AML-193 (cell line): ENCODE results near the gene MUC4.
"Not testable (repeated sequence)": the region's sequence is repeated elsewhere in the genome, so short reads cannot be mapped to it uniquely, and the experiment has no call there.

Experiments
- DNase-seq, 2 experiments: peaks; one replicate each; lab custom pipeline; 2025; lab: John Stamatoyannopoulos, UW

Gene MUC4

DNA sequence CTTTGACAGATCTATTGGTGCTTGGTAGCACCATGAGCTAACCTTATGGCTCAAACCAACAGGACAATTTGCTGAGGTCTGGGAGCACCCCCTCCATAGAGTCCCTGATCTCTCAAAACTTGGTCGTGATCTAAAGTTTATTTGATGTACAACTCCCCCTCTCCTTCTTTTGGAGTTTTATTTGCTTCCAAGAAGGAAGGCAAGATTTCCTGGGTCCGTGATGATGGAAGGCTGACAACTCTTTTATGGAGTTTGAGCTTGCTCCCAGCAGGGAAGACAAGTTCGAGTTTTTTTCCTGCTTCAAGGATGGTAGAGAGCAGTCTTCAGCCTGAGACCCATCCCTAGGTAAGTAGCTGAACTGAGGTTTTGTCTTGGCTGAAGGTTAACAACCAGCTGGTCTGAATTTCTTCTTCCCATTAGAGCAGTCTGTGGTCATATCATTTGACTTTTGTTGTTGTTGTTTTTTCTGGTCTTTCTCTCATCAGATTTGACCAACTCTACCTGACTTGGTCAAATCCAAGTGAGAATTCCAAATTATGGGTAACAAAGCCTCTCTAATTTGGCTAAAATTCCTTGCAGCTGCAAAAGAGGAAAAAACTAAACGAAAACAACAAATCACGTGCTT, 93.8 kb downstream of the MUC4 start:
- no peak for DNase-seq

DNA sequence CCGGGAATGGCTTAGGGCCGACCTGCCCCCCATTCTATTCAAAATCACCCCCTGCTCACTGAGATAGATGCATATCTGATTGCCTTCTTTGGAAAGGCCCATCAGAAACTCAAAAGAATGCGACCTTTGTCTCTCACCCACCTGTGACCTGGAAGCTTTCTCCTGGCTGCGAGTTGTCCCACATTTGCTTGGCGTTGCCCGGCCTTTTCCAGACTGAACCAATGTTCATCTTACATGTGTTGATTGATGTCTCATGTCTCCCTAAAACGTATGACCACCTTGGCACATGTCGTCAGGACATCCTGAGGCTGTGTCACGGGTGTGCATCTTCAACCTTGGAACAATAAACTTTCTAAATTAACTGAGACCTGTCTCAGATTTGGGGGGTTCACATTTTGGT, 94.3 kb downstream of the MUC4 start:
- DNase-seq: no peak

DNA sequence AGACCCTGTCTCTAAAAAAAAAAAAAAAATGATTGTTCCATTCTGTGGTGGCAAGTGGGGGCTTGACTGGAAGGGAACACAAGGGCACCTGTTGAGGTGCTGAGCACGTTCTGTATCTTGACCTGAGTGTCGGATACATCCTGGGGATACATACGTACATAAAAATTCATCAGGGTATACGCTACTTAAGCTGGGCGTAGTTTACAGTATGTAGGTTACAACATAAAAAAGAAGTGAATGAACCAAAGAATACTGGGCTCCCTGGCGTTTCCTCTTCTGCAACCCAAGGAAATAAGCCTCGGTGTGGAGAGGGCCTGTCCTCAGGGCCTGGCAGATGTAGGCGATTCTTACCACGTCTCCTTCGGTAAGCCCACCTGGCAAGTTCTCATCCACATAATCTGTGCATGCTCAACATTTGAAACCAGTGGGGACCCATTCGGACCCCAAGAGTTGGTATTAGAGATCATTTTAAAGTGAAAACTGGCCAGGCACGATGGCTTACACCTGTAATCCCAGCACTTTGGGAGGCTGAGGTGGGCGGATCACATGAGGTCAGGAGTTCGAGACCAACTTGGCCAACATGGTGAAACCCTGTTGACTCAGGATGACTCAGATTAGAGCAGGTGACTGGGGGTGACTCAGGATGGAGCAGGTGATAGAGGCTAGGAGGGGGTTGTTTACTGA, 96.0 kb downstream of the MUC4 start:
- no peak for DNase-seq

DNA sequence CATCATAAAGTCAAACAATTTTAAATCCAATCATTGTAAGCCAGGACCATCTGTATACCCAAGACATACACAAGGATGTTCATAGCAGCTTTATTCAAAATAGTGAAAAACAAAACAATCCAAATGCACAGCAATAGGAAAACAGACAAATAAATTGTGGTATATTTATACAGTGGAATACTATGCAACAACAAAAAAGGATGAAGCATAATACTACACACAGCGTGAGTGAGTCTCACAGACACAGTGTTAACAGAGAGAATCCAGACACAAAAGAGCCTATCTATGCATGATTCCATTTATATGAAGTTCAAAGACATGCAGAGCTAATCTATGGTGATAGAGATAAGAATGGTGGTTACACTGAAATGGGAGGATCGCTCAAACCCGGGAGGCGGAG, 96.6 kb downstream of the MUC4 start:
- no peak for DNase-seq

DNA sequence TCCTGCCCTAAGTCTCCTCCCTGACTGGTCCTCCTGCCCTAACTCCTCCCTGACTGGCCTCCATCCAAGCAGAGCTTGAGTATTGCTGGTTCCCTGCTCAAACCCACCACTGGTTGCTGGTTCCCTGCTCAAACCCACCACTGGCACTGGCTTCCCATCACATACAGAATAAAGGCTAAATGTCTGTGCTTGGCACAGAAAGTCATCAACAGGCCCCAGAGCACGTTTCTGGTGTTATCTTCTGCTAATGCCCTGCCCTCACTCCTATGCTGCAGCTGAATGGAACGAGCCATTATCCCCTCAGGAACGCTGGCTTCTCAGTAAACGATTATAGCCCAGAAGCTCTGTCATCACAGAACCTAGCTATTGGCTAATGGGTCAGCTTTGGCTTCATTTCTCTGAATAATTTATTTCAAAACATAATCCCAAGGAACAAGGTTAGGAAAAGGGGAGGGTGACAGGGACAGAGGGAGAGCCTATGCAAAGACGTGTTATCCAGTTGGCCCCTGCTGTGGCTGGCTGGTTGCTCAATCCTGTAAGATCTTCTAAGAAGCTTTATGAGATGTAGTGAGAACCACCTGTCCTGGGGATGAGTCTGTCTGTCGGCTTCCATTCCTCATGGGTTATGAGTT, 97.2 kb downstream of the MUC4 start:
- DNase-seq: no peak

DNA sequence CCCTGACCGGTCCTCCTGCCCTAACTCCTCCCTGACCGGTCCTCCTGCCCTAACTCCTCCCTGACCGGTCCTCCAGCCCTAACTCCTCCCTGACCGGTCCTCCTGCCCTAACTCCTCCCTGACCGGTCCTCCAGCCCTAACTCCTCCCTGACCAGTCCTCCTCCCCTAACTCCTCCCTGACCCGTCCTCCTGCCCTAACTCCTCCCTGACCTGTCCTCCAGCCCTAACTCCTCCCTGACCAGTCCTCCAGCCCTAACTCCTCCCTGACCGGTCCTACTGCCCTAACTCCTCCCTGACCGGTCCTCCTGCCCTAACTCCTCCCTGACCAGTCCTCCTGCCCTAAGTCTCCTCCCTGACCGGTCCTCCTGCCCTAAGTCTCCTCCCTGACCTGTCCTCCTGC, 98.6 kb downstream of the MUC4 start:
- not testable (repeated sequence) for DNase-seq

DNA sequence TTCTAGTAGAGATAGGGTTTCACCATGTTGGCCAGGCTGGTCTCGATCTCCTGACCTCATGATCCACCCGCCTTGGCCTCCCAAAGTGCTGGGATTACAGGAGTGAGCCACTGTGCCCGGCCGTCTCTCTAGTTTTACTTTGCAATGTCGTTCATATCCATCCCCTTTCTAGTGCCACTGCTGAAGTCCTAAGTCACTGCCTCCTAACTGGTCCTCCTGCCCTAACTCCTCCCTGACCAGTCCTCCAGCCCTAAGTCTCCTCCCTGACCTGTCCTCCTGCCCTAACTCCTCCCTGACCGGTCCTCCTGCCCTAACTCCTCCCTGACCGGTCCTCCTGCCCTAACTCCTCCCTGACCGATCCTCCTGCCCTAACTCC, 99.2 kb downstream of the MUC4 start:
- not testable (repeated sequence) for DNase-seq

DNA sequence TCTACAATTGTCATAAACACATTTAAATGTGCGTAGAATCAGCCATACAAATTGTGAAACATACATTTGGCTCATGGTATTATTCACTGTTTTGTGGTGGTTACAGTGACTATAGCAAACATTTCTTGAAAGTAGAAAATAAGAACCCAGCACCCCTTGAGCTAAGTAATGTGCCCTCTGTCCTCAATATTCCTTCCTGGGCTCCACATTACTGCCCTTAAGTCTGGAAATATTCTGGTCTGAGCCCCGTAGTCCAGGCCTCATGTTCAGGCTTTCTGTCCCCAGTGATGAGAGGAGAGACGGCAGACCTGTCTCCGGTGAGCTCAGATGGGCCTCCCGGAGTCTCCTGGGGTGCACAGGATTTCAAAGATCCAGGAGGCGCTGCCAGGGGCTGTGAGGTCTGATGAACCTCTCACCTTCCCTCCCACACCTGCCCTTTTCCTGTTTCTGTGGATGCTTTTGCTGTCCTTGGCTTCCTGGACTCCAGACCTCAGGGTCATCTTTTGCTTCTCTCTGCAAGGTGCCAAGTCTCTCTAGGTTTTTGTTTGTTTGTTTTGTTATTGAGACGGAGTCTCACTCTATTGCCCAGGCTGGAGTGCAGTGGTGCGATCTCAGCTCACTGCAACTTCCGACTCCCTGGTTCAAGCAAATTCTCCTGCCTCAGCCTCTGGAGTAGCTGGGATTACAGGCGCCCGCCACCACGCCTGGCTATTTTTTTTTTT, 99.8 kb downstream of the MUC4 start:
- no peak for DNase-seq

DNA sequence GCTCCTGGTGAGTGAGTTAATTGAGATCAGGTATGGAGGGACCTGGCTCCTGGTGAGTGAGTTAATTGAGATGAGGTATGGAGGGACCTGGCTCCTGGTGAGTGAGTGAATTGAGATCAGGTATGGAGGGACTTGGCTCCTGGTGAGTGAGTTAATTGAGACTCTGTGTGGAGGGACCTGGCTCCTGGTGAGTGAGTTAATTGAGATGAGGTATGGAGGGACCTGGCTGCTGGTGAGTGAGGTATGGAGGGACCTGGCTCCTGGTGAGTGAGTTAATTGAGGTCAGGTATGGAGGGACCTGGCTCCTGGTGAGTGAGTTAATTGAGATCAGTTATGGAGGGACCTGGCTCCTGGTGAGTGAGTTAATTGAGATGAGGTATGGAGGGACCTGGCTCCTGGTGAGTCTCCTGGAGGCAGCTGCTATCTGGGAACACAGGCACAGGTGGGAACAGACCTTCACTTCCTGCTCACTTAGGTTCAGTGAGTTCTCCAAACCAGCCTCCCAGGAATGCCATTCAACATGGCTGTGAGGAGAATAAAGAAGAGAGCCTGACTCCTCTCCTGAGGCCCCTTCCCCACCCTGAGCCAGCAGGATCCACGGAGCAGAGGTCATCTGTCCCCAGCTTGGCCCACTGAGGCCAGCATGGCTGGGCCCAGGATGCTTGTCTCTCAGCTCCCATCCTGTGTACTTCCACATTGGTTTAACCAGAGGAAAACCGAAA, 100.5 kb downstream of the MUC4 start:
- DNase-seq: not testable (repeated sequence)

DNA sequence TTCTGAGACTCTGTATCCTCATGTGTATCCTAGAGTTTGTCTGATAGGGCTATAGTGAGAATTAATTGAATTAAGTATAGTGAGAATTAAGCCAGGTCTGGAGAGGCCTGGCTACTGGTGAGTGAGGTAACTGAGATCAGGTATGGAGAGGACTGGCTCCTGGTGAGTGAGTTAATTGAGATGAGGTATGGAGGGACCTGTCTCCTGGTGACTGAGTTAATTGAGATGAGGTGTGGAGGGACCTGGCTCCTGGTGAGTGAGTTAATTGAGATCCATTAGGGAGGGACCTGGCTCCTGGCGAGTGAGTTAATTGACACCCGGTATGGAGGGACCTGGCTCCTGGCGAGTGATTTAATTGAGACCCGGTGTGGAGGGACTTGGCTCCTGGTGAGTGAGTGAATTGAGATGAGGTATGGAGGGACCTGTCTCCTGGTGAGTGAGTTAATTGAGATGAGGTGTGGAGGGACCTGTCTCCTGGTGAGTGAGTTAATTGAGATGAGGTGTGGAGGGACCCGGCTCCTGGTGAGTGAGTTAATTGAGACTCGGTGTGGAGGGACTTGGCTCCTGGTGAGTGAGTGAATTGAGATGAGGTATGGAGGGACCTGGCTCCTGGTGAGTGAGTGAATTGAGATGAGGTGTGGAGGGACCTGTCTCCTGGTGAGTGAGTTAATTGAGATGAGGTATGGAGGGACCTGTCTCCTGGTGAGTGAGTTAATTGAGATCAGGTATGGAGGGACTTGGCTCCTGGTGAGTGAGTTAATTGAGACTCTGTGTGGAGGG, 101.4 kb downstream of the MUC4 start:
- not testable (repeated sequence) for DNase-seq

DNA sequence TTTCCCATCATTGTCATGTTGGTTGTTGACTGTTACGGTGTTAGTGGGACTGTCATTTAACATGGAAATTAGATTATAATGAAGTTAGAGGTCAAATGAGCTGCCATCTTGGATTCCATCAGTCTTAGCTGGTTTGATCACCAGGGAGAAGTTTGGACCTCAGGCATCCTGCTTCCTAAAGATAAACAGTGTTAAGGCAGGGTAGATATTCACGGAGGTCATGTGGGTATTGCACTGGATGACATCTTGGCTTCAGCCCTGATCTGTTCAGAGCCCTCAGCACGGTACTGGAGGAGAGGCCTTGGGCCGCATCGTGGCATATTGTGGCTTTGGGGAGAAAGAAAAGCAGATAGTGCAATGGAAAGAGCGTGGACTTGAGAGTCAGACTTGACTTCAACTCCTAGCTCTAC, 102.0 kb downstream of the MUC4 start:
- DNase-seq: no peak

DNA sequence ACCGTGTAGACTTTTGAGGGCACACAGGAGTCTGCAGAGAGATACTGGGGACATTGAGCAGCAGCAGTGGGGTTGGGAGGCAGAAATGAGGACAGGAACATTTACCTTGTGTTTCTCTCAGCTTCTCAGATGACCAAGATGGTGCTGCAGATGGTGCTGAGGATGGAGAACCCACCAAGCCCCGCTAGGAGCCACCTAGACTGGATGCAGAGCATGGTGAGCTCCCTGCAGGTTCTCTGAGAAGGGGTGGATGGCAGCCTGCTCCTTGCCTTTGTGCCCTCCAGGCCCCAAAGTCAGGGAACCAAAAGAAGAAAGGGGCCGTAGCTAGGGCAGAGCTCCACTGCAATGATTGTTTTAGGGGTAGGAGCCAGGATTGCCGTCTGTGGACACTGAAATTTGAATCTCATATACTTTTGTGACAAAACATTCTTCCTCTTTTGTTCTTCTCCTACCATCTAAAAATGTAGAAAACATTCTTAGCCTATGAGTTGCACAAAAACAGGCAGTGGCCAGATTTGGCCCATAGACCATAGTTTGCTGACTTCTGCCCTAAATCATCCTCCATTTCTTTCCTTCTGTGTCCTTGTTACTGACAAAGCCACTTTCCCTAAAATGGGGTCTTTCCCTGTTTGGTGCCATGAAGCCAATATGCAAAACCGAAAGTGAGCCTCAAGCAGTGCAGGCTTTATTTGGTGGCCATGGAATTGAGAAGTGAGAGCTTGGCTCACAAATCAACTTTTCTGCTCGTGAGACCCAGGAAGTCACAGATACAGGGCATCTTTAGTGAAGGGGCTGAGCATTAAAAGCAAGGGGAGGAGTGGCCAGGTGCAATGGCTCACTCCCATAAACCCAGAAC, 102.9 kb downstream of the MUC4 start:
- no peak for DNase-seq

DNA sequence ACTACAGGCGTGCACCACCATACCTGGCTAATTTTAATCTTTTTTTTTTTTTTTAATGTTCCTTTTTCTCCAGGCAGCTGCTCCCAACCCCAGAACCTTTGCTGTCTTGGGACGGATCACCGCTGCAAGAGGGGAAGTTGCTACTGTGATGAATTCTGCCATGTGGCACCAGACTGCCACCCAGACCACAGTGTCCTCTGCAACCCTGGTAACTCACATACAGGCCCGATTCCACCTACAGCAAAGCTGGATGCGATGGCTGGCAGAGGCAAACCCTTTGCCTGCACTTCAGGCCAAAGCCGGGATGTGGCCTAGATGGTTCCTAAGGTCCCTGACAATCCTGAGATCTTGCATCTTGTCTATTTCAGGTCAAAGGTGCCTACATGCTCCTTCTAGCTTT, 103.7 kb downstream of the MUC4 start:
- DNase-seq: no peak

DNA sequence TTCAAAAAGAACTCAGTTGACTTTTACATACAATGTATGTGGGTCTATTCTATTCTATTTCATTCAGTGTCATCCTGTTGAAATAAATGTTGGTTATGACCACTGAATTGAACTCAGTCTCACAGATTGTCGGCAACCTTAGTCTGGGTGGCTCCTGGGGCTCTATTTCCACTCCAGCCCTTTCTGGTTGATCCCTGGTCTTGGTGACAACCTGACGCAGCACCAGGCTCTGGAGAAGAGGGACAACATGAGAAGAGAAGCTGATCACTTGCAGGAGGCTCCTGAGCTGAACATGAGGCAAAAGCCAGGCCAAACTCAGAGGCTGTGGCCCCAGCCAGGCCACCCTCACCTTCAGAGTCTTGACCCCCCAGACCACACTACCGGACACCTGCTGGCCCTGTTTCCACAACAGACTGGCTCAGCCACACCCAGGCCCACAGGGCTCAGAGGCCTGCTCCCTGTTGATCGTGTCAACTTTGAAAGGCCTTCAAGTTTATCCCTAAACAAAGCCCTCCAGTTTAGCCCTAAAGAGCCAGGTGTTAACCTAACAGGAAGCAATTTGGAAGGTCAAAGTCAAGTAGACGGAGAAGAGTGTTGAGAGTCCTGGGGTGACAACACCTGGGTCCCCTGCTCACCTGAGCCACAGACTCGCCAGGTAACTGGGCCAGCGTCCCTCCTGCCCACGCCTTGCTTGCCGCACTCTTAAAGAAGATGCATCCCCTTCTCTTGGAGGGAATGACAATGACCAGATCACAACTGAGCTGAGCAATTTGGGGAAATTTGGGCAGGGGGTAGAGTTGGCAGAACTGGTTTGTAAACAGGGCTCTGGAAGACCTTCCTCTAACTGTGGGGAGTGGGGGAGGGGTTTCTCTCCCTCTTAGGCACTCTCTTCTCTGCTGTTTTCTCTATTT, 106.4 kb downstream of the MUC4 start:
- no peak for DNase-seq

DNA sequence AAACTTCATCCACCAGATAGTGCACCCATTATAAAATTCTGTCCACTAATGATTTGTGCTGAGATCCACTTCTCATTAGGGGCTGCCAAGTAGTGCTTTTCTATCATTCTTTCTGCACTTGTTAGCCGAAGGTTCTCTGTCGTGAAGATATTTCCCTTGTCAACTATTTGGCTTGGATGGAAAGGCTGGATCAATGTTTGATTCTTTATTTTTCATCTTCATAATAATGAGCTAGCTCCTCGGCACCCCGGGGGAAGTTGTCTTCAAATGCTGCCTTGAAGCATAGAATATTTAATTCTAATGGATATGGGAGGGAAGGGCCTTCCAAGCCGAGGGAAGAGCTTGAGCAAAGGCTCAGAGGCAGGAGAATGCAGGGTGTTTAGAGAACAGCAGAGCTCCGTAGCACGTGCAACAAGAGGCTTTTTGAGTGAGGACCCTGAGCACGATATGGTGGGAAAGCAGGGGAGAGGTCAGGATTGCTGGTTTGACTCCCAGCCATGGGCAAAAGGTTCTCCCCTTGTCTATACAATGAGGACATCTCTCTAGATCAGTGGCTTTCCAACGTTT, 107.2 kb downstream of the MUC4 start:
- no peak for DNase-seq

DNA sequence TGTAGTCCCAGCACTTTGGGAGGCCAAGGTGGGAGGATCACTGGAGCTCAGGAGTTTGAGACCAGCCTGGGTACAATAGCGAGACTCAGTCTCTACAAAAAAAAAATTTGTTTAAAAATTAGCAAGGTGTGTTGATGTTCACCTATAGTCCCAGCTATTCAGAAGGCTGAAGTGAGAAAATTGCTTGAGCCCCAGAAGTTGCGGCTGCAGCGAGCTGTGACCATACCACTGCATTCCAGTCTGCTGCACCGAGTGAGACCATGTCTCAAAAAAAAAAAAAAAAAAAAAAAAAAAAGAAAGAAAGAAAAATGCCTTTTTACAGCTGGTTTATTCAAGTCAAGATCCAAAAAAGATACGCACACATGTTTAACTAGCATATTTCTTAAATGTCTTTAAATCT, 108.0 kb downstream of the MUC4 start:
- DNase-seq: no peak

DNA sequence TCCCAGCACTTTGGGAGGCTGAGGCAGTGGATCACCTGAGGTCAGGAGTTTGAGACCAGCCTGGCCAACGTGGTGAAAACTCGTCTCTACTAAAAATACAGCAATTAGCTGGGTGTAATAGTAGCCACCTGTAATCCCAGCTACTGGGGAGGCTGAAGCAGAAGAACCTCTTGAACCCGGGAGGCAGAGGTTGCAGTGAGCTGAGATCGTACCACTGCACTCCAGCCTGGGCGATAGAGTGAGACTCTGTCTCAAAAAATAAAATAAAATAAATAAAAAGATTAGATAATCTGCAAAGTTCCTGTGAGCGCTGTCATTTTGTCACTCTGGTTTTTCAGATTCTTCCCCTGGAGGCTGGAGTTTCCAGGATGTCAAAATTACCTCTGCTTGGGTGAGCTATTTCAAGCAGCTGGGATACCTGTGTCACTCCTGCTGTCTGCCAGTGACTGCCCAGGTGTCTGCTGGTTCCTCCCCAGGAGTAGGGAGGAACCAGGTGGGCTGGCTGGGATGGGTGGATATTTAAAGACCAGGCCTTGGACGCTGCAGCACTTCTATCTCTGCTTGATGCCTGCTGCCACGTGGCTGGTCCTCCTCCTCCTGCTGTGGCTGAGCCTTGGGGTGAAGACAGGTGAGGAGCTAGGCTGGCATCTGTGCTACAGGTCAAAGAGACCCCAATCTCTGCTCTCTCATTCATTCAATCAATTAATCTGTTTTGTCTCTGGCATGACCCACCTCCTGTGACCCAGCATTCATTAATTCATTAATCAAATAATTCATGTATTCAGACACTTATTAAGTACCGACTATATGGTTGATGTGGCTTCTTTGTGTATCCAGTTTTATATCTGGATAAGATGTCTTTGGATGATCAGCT, 110.5 kb downstream of the MUC4 start:
- DNase-seq: no peak

DNA sequence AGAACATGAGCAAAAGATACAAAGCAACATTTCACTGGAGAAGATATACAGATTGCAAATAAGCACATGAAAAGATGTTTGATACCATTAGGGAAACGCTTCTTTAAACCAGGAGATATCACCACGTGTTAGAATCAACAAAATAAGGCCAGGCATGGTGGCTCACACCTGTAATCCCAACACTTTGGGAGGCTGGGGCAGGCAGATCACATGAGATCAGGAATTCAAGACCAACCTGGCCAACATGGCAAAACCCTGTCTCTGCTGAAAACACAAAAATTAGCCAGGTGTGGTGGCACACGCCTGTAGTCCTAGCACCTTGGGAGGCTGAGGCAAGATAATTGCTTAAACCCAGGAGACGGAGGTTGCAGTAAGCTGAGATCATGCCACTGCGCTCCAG, 111.4 kb downstream of the MUC4 start:
- DNase-seq: no peak
